Activated CD8-positive, alpha-beta memory T cell treated with anti-CD3 and anti-CD28 coated beads for 36 hours (primary cell): ENCODE measurements around the gene TEAD1. TPM values are rescaled to one million over a fixed set of nuclear protein-coding genes. Genes with fewer than 3 reads are reported as not detected.

Source experiments
- CTCF ChIA-PET: fragments of 350-600 bp; sonication (Branson Sonifier 250); formaldehyde crosslinking; loops from one replicate; lab custom pipeline; 2021; ENCODE audit warnings: antibody characterized with exemption; lab: Charles Lee
- POLR2A ChIA-PET: fragments of 350-600 bp; sonication (Branson Sonifier 250); formaldehyde crosslinking; loops from one replicate; lab custom pipeline; 2021; ENCODE audit warnings: antibody characterized with exemption; lab: Charles Lee
- total RNA-seq, 2 experiments: library from RNA; stranded (reverse); gene quantifications; one replicate each; pipeline ENCODE4 v1.2.3, GENCODE V29; 2021

The TEAD1 gene
- total RNA-seq, 2 experiments from 2014 or later = 0.46 to 0.59 TPM

- ChIA-PET POLR2A (no interaction called here), CTCF (interaction anchor here (1.4 kb wide), 1 partner anchor 14 kb away, joined by 3 read pairs; no protein-coding TSS in a partner anchor)
These were observed 291.8 kb downstream of the TEAD1 start for GRCh38 chr11:12966002-12966401.

- CTCF ChIA-PET = no interaction called here
These were observed 293.9 kb downstream of the TEAD1 start for GRCh38 chr11:12968101-12968500.

GRCh38 chr11:12968826-12969225 lies 294.6 kb downstream of the TEAD1 start:
- ChIA-PET POLR2A (no interaction called here), CTCF (no interaction called here)

More at GRCh38 chr11:12968101-12968500, 293.9 kb downstream of the TEAD1 start:
- POLR2A ChIA-PET = no interaction called here

- CTCF ChIA-PET = no interaction called here
These were observed 297.7 kb downstream of the TEAD1 start for GRCh38 chr11:12971955-12972354.

GRCh38 chr11:12973528-12974181 lies 299.4 kb downstream of the TEAD1 start:
- CTCF ChIA-PET = interaction anchor here (2.3 kb wide), 1 partner anchor 10 kb away, joined by 7 read pairs; no protein-coding TSS in a partner anchor
- POLR2A ChIA-PET = no interaction called here

More at GRCh38 chr11:12971955-12972354, 297.7 kb downstream of the TEAD1 start:
- POLR2A ChIA-PET = no interaction called here

DNA sequence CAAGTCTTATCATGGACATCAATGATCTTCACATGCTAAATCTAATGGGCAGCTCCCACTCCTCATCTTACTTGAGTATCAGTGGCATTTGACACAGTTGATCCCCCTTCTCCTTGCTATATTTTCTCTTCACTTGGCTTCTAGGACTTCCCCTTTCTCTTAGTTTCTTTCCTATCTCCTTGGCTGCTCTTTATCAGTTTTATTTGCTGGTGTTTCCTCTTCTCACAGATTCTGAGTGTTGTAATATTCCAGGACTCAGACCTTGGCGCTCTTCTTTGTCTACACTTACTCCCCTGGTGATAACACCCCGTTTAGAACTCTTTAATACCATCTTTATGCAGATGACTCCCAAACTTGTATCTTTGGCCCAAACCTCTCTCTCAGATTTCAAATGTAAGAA lies 301.0 kb downstream of the TEAD1 start:
- ChIA-PET POLR2A (no interaction called here), CTCF (interaction anchor here (0.5 kb wide), 1 partner anchor 54 kb away, joined by 3 read pairs; no protein-coding TSS in a partner anchor)

GRCh38 chr11:12979928-12980689 lies 305.9 kb downstream of the TEAD1 start:
- POLR2A ChIA-PET = no interaction called here
- CTCF ChIA-PET = interaction anchor here (1.6 kb wide), 1 partner anchor 15 kb away, joined by 3 read pairs; no protein-coding TSS in a partner anchor

DNA sequence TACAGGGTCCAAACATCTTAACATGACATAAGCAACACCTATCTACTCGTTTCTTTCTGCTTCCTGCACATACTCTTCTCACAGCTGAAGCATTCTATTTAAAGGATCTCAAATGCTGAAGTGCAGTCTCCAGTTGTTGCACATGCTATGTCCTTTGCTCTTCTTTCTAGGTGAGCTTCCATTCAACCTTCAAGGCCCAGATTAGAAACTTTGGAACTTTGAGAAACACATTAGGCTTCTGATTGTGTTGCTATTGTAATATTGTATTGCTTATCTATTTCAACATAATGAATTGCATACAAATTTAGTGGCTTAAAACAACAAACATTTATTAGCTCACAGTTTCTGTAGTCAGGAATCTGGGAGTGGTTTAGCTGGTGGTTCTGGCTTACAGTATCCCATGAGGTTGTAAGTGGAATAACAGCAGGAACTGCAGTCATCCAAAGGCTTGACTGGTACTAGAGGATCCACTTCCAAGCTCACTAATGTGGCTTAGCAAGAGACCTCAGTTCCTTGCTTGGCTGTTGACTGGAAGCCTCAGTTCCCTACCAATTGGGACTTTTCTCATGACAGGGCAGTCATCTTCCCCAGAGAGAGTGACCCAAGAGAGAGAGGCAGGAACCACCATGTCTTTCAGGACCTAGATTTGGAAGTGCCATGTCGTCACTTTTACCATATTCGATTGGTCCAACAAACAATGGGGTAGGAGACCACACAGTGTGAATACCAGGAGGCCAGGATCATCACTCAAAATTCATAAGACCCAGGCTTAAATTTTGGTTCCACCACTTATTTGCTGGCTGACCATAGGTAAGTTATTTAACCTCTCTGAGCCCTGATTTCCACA lies 307.7 kb downstream of the TEAD1 start:
- CTCF ChIA-PET = no interaction called here
- POLR2A ChIA-PET = no interaction called here

GRCh38 chr11:12983336-12983735 lies 309.1 kb downstream of the TEAD1 start:
- ChIA-PET POLR2A (no interaction called here), CTCF (no interaction called here)

- CTCF ChIA-PET = no interaction called here
These were observed 312.1 kb downstream of the TEAD1 start for GRCh38 chr11:12986194-12986898.

GRCh38 chr11:12989428-12990161 lies 315.4 kb downstream of the TEAD1 start:
- CTCF ChIA-PET = no interaction called here
- POLR2A ChIA-PET = no interaction called here

More at GRCh38 chr11:12986194-12986898, 312.1 kb downstream of the TEAD1 start:
- POLR2A ChIA-PET = no interaction called here

GRCh38 chr11:12990162-12990480 lies 315.9 kb downstream of the TEAD1 start:
- CTCF ChIA-PET = no interaction called here
- POLR2A ChIA-PET = no interaction called here

- POLR2A ChIA-PET = no interaction called here
- CTCF ChIA-PET = no interaction called here
These were observed 317.2 kb downstream of the TEAD1 start for GRCh38 chr11:12991426-12991825.

GRCh38 chr11:12993626-12994025 lies 319.4 kb downstream of the TEAD1 start:
- ChIA-PET POLR2A (no interaction called here), CTCF (no interaction called here)
